CD4-positive, alpha-beta T cell treated with Interferon gamma for 1 hour (primary cell): Measurements from ENCODE around the gene ZACN.
"Not testable (repeated sequence)": the region's sequence is repeated elsewhere in the genome, so short reads cannot be mapped to it uniquely, and the experiment has no call there.

ENCODE experiments used
- DNase-seq: peaks from one replicate; pipeline ENCODE4 v3.0.0-alpha.2; 2020

Gene ZACN

GRCh38 chr17:76078860-76079534 lies at the start of gene ZACN:
TSS of gene ZACN (plus strand) at chr17:76079182. CDS start at chr17:76079265, 83 bp downstream.
- DNase-seq: no peak

GRCh38 chr17:76032073-76032779 lies 46.8 kb upstream of the ZACN start:
- DNase-seq: no peak

GRCh38 chr17:76032780-76033108 lies 46.2 kb upstream of the ZACN start:
- no peak for DNase-seq

- DNase-seq: no peak
These were observed 45.8 kb upstream of the ZACN start for GRCh38 chr17:76033139-76033538.

GRCh38 chr17:76034428-76035350 lies 44.3 kb upstream of the ZACN start:
- DNase-seq: no peak

- DNase-seq: no peak
These were observed 42.3 kb upstream of the ZACN start for GRCh38 chr17:76036497-76037261.

GRCh38 chr17:76038050-76038449 lies 40.9 kb upstream of the ZACN start:
- DNase-seq: no peak

GRCh38 chr17:76039121-76039520 lies 39.9 kb upstream of the ZACN start:
- no peak for DNase-seq

- no peak for DNase-seq
These were observed 38.6 kb upstream of the ZACN start for GRCh38 chr17:76040376-76040775.

- not testable (repeated sequence) for DNase-seq
These were observed 36.1 kb upstream of the ZACN start for GRCh38 chr17:76042868-76043267.

- not testable (repeated sequence) for DNase-seq
These were observed 34.4 kb upstream of the ZACN start for GRCh38 chr17:76044475-76045007.

GRCh38 chr17:76046064-76046463 lies 32.9 kb upstream of the ZACN start:
- no peak for DNase-seq

- DNase-seq: no peak
These were observed 30.9 kb upstream of the ZACN start for GRCh38 chr17:76048025-76048605.

- DNase-seq: no peak
These were observed 30.3 kb upstream of the ZACN start for GRCh38 chr17:76048711-76049110.

GRCh38 chr17:76049239-76049638 lies 29.7 kb upstream of the ZACN start:
- DNase-seq: no peak

GRCh38 chr17:76049836-76050537 lies 29.0 kb upstream of the ZACN start:
- no peak for DNase-seq

- DNase-seq: no peak
These were observed 28.2 kb upstream of the ZACN start for GRCh38 chr17:76050538-76051467.

- no peak for DNase-seq
These were observed 27.4 kb upstream of the ZACN start for GRCh38 chr17:76051561-76051960.

- no peak for DNase-seq
These were observed 25.5 kb upstream of the ZACN start for GRCh38 chr17:76053246-76054111.
